K562 (cell line): Measurements from ENCODE around the gene MORC1.

Source experiments
- ZEB2 ChIP-seq: fragments of 450-650 bp; IDR thresholded peaks from 2 replicates; pipeline ENCODE4 v1.6.1; 2016
- ZNF316 ChIP-seq: fragments of 450-650 bp; IDR thresholded peaks from 2 replicates; pipeline ENCODE4 v1.6.1; 2016
- TF ChIP-seq, protein P1 (sequence below), 3 experiments: IDR thresholded peaks in 2 of 3; conservative IDR thresholded peaks in 1 of 3; 2 replicates each; pipeline ENCODE4 v1.5.1; 2011 to 2012; ENCODE audit warnings: low read length in 3 of 3, mild to moderate bottlenecking in 3 of 3, control low read depth in 2 of 3, improper control_type of control experiment in 1 of 3, inconsistent platforms in 1 of 3, low read depth in 1 of 3, mixed read lengths in 1 of 3, moderate library complexity in 1 of 3; ENCODE audit not compliant: insufficient read depth in 2 of 3

DNA sequence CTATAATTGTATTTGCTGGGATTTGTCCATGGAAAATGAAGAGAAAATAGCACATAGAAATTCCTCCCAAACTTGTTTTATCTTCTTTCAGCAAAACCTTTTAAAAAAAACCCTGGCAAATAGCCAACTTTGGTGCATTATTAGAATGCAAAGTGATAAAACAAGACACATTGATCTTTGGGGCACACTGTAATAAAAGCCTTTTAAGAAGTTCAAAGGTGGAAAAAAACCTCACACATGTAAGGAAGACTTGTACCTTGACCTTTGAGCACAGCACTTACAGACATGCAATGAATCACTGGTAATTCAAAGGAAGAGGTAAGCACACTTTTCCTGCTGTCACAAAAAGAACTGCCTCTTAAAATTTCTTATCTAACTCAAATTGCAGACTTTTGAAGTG lies 8.0 kb upstream of the MORC1 start:
- TF ChIP-seq, protein P1, sequence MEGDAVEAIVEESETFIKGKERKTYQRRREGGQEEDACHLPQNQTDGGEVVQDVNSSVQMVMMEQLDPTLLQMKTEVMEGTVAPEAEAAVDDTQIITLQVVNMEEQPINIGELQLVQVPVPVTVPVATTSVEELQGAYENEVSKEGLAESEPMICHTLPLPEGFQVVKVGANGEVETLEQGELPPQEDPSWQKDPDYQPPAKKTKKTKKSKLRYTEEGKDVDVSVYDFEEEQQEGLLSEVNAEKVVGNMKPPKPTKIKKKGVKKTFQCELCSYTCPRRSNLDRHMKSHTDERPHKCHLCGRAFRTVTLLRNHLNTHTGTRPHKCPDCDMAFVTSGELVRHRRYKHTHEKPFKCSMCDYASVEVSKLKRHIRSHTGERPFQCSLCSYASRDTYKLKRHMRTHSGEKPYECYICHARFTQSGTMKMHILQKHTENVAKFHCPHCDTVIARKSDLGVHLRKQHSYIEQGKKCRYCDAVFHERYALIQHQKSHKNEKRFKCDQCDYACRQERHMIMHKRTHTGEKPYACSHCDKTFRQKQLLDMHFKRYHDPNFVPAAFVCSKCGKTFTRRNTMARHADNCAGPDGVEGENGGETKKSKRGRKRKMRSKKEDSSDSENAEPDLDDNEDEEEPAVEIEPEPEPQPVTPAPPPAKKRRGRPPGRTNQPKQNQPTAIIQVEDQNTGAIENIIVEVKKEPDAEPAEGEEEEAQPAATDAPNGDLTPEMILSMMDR (IDR thresholded peaks at IDR 0.05 in 2 of 3, conservative IDR thresholded peaks at IDR 0.05 in 1 of 3; ENCODE audit: insufficient read depth in 2 of 3, low read depth in 1 of 3, low read length in 3 of 3), result no peak
- TF ChIP-seq ZEB2, result no peak
- TF ChIP-seq ZNF316, result no peak
